T-cell (primary cell): ENCODE results near the gene HSF2BP. TPM values are rescaled to one million over a fixed set of nuclear protein-coding genes. Genes with fewer than 3 reads are reported as not detected.
A peak's percentile ranks its signal among the peaks of the same experiment; 100 is the strongest.
"Not testable (repeated sequence)": the region's sequence is repeated elsewhere in the genome, so short reads cannot be mapped to it uniquely, and the experiment has no call there.

Experiments
- ATAC-seq, 4 experiments: fragments of 200-7000 bp in 3 of 4; fragments of 150-1000 bp in 1 of 4; cut with Tn5 transposase; replicated peaks in 1 of 4; 1 replicate in 3 of 4; 2 replicates in 1 of 4; pipeline ENCODE4 v1.10.0; 2021; ENCODE audit warnings: moderate library complexity in 3 of 4, mild to moderate bottlenecking in 2 of 4, moderate number of reproducible peaks in 1 of 4
- CTCF ChIA-PET, 2 donors: fragments of 300-600 bp; sonication (Branson Sonifier 250); formaldehyde crosslinking; loops; one replicate each; lab custom pipeline; 2022; ENCODE audit warnings: antibody characterized with exemption in 2 of 2; lab: Charles Lee
- POLR2A ChIA-PET, 2 donors: fragments of 300-600 bp; sonication (Branson Sonifier 250); formaldehyde crosslinking; loops; one replicate each; lab custom pipeline; 2022; ENCODE audit warnings: antibody characterized with exemption in 2 of 2; lab: Charles Lee
- DNase-seq, 35 experiments: peaks; one replicate each; pipeline versions ENCODE4 v3.0.0 to v3.0.0-alpha.2; 2013 to 2023
- H3K27ac ChIP-seq: one replicate; pipeline ENCODE4 v1.5.1; 2013; ENCODE audit warnings: low read length
- H3K27me3 ChIP-seq, 2 experiments: replicated peaks in 1 of 2; 1 replicate in 1 of 2; 2 replicates in 1 of 2; pipeline versions ENCODE4 v1.6.1 to v1.7.0; 2013; ENCODE audit warnings: low read length in 1 of 2, mixed read lengths in 1 of 2; ENCODE audit not compliant: control insufficient read depth in 2 of 2, insufficient read depth in 2 of 2; ENCODE audit errors: extremely low read depth in 1 of 2
- H3K36me3 ChIP-seq, 2 donors: 1 replicate in 1 of 2; 2 replicates in 1 of 2; pipeline versions ENCODE4 v1.6.1 to v1.7.0; 2013; ENCODE audit warnings: low read length in 1 of 2; ENCODE audit not compliant: control insufficient read depth in 2 of 2, insufficient read depth in 1 of 2; ENCODE audit errors: extremely low read depth in 1 of 2
- H3K4me1 ChIP-seq, 2 experiments: 1 replicate in 1 of 2; 2 replicates in 1 of 2; pipeline versions ENCODE4 v1.6.1 to v1.7.0; 2013; ENCODE audit warnings: low read length in 2 of 2, mixed read lengths in 1 of 2; ENCODE audit not compliant: insufficient read depth in 2 of 2, control insufficient read depth in 1 of 2; ENCODE audit errors: extremely low read depth in 1 of 2
- H3K4me3 ChIP-seq, 2 donors: 1 replicate in 1 of 2; 2 replicates in 1 of 2; pipeline versions ENCODE4 v1.5.1 to v1.7.0; 2013; ENCODE audit warnings: mild to moderate bottlenecking in 2 of 2, low read length in 1 of 2, moderate library complexity in 1 of 2; ENCODE audit not compliant: control insufficient read depth in 1 of 2; ENCODE audit errors: extremely low read depth in 1 of 2
- H3K9me3 ChIP-seq: 2 replicates; pipeline ENCODE4 v1.7.0; 2013
- H3K27ac Mint-ChIP-seq, 2 donors: one replicate each; pipeline ENCODE4 v1.8.0; 2020 to 2021; ENCODE audit warnings: mild to moderate bottlenecking in 2 of 2, mixed read lengths in 2 of 2
- H3K27me3 Mint-ChIP-seq, 2 donors: one replicate each; pipeline ENCODE4 v1.8.0; 2021 to 2022; ENCODE audit warnings: mixed read lengths in 2 of 2
- H3K36me3 Mint-ChIP-seq: one replicate; pipeline ENCODE4 v1.8.0; 2021; ENCODE audit warnings: mixed read lengths
- H3K4me1 Mint-ChIP-seq, 3 donors: one replicate each; pipeline ENCODE4 v1.8.0; 2020 to 2022; ENCODE audit warnings: mixed read lengths in 3 of 3, mild to moderate bottlenecking in 1 of 3
- H3K4me3 Mint-ChIP-seq, 3 donors: one replicate each; pipeline ENCODE4 v1.8.0; 2020 to 2022; ENCODE audit warnings: mild to moderate bottlenecking in 3 of 3, mixed read lengths in 3 of 3, moderate library complexity in 3 of 3
- H3K9me3 Mint-ChIP-seq, 3 donors: one replicate each; pipeline ENCODE4 v1.8.0; 2020 to 2022; ENCODE audit warnings: mixed read lengths in 3 of 3
- WGBS: methylation state at CpG from one replicate; pipeline ENCODE4 v1.1.5; 2013; ENCODE audit warnings: missing lambda C conversion rate; ENCODE audit not compliant: insufficient coverage; 5-methylcytosine and 5-hydroxymethylcytosine counted together
- total RNA-seq, 35 experiments: library from RNA in 6 of 35; stranded (reverse) in 6 of 35; fragments of 120-200 nt in 1 of 35; gene quantifications; one replicate each; pipeline versions ENCODE4 v1.2.1 to v1.2.4 and lab custom pipeline; 2013 to 2026

The HSF2BP gene
- total RNA-seq, 5 donors from 2014 or later (not counting 1 experiment from before 2014, with no cell fraction given), result 0.60 to 2.2 (median 0.80) TPM

GRCh38 chr21:43701936-43702784 is 42.9 kb upstream of the HSF2BP start:
- no peaks in the 10 kb centered on the region for H3K9me3 ChIP-seq
- POLR2A ChIA-PET, result interaction anchor here in 1 of 2 donors (0.6 kb wide), 1 partner anchor 378 kb away, joined by 3 read pairs; no protein-coding TSS in a partner anchor

DNA sequence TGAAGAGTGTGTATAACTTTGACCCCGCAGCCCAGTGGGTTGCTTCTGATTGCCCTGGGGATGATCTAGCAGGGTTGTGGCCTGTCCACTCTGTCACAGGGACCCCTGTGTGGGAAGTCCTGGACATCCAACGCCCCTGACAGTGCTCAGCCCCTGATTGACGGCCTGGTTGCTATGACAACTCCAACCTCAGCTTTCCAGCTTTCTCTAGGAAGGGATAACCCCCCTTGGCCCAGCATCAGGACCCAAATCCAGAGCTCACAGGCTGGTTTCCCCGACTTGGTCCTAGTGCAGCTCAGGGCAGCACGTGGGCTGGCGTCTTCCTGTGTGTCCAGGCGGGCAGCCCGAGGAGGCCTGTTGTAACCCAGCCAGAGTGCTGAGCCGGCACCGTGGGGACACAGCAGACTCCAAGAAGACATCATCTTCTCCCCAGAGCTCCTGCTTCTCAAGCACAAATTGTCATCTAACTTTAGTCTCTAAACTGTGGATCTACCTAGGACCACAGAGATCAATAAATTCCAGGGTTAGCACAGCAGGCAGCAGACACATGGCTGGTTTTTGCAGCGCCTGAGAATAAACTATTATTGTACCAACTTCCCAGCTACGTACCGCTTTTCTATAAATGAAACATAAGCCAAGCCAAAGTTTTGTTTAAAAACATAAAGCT is 40.8 kb upstream of the HSF2BP start:
- Mint-ChIP-seq H3K4me1 (peaks cover 14 to 17% (median 15%) of the 10 kb centered on the region in 3 donors), H3K9me3 (peaks cover 0 to 3% (median 3%) of the 10 kb centered on the region in 3 donors), H3K4me3 (no peak overlapping the region), H3K27ac (no peak overlapping the region), H3K27me3 (peaks cover 0 to 4% of the 10 kb centered on the region in 2 donors), H3K36me3 (peaks cover 20% of the 10 kb centered on the region)
- WGBS, result 75% methylated on average over 10 of the region's 13 CpGs
- Histone ChIP-seq H3K27me3 (peaks cover 0 to 28% of the 10 kb centered on the region in 2 experiments), H3K36me3 (peaks cover 0 to 11% of the 10 kb centered on the region in 2 donors), H3K4me3 (no peak overlapping the region), H3K27ac (no peak overlapping the region), H3K4me1 (peaks cover 0 to 23% of the 10 kb centered on the region in 2 experiments), H3K9me3 (no peaks in the 10 kb centered on the region)
- ATAC-seq (no peak), DNase-seq (no peak)
- ChIA-PET CTCF (no interaction called here), POLR2A (interaction anchor here in 1 of 2 donors (0.7 kb wide), 1 partner anchor 38 kb away, joined by 5 read pairs; no protein-coding TSS in a partner anchor)

More at GRCh38 chr21:43701936-43702784, 42.9 kb upstream of the HSF2BP start:
- Mint-ChIP-seq H3K36me3 (peaks cover 9% of the 10 kb centered on the region), H3K4me3 (peak overlapping the region in 2 of 3 donors; percentile 58 to 61), H3K9me3 (peaks cover 0 to 3% (median 3%) of the 10 kb centered on the region in 3 donors), H3K27ac (no peak overlapping the region), H3K27me3 (peaks cover 0 to 4% of the 10 kb centered on the region in 2 donors), H3K4me1 (peaks cover 11 to 17% (median 14%) of the 10 kb centered on the region in 3 donors)
- Histone ChIP-seq H3K4me1 (peaks cover 0 to 32% of the 10 kb centered on the region in 2 experiments), H3K27ac (no peak overlapping the region), H3K27me3 (peaks cover 0 to 28% of the 10 kb centered on the region in 2 experiments), H3K4me3 (peak overlapping the region in 1 of 2 donors; percentile 12), H3K36me3 (no peaks in the 10 kb centered on the region)
- CTCF ChIA-PET, result no interaction called here
- no peak for DNase-seq
- 84% methylated on average over 20 of the region's 29 CpGs for WGBS
- ATAC-seq, result no peak

GRCh38 chr21:43699492-43699777 is 40.1 kb upstream of the HSF2BP start:
- H3K27ac ChIP-seq, DNase-seq, POLR2A ChIA-PET, CTCF ChIA-PET, H3K9me3 Mint-ChIP-seq, ATAC-seq, H3K9me3 ChIP-seq, H3K27ac Mint-ChIP-seq, H3K4me3 Mint-ChIP-seq, H3K4me3 ChIP-seq, H3K27me3 Mint-ChIP-seq: not testable (repeated sequence)
- H3K36me3 ChIP-seq, result peaks cover 0 to 16% of the 10 kb centered on the region in 2 donors
- H3K4me1 Mint-ChIP-seq, result peaks cover 14 to 17% (median 15%) of the 10 kb centered on the region in 3 donors
- peaks cover 23% of the 10 kb centered on the region for H3K36me3 Mint-ChIP-seq
- peaks cover 0 to 23% of the 10 kb centered on the region in 2 experiments for H3K27me3 ChIP-seq
- WGBS, result no CpG with 5 or more reads among the region's 5 CpGs
- peaks cover 0 to 23% of the 10 kb centered on the region in 2 experiments for H3K4me1 ChIP-seq

DNA sequence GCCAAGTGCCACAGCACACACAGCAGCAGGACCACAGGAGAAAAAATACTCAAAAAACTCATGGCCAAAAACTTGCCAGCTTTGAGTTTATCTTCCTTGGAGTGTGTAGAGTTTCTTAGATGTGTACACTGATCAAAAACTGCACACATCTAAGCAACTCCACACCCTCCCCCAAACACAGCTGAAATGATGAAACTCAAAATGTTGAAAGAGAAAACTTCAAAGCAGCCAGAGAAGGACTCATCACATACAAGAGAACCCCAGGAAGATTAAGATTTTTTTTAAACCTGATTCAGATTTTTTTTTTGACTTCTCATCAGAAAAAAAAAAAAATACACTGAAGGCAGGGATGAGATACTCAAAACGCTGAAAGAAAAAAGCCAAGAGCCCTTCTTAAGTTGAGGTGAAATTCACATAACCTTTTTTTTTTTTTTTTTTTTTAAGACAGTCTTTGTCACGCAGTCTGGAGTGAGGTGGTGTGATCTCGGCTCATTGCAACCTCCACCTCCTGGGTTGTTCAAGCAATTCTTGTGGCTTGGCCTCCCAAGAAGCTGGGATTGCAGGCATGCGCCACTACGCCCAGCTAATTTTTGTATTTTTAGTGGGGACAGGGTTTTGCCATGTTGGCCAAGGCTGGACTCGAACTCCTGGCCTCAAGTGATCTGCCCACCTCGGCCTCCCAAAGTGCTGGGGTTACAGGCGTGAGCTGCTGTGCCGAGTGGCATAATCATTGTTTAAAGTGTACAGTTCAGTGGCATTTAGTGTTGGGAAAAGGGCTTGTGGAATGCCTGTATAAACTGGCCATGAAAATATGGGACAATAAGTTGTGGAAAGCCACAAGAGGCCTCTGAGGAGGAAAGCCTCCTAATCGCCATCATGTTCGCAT is 38.7 kb upstream of the HSF2BP start:
- peak in 3 of 4 experiments; percentile 43 to 83 (median 56) for ATAC-seq
- peak overlapping the region; percentile 4 to 32 for H3K27ac Mint-ChIP-seq
- POLR2A ChIA-PET, result no interaction called here

GRCh38 chr21:43696214-43696613 is 36.9 kb upstream of the HSF2BP start:
- WGBS, result 99% methylated on average over 13 of the region's 17 CpGs
- POLR2A ChIA-PET, result no interaction called here

More for the DNA sequence above, 38.7 kb upstream of the HSF2BP start:
- H3K4me1 ChIP-seq, result peaks cover 0 to 17% of the 10 kb centered on the region in 2 experiments
- peaks cover 9 to 30% of the 10 kb centered on the region in 2 donors for H3K36me3 ChIP-seq
- no peaks in the 10 kb centered on the region for H3K9me3 ChIP-seq
- H3K27me3 ChIP-seq, result peaks cover 0 to 13% of the 10 kb centered on the region in 2 experiments
- CTCF ChIA-PET, result interaction anchor here in 1 of 2 donors (0.5 kb wide), 1 partner anchor 19 kb away, joined by 3 read pairs; no protein-coding TSS in a partner anchor
- peak in 1 of 35 experiments; percentile 34 for DNase-seq
- WGBS, result 82% methylated on average over 6 of the region's 11 CpGs
- Mint-ChIP-seq H3K4me3 (no peak overlapping the region), H3K36me3 (peaks cover 33% of the 10 kb centered on the region), H3K9me3 (peaks cover 0 to 3% (median 3%) of the 10 kb centered on the region in 3 donors), H3K4me1 (peaks cover 13 to 14% (median 13%) of the 10 kb centered on the region in 3 donors), H3K27me3 (peaks cover 0 to 4% of the 10 kb centered on the region in 2 donors)
- no peak overlapping the region for H3K4me3 ChIP-seq
- no peak overlapping the region for H3K27ac ChIP-seq

More at GRCh38 chr21:43696214-43696613, 36.9 kb upstream of the HSF2BP start:
- H3K4me3 Mint-ChIP-seq, result no peak overlapping the region
- no peak for ATAC-seq
- H3K36me3 ChIP-seq, result peaks cover 16 to 44% of the 10 kb centered on the region in 2 donors
- no peak for DNase-seq
- no peaks in the 10 kb centered on the region for H3K27me3 ChIP-seq
- no peak overlapping the region for H3K27ac ChIP-seq
- CTCF ChIA-PET, result no interaction called here
- H3K4me1 ChIP-seq, result peaks cover 0 to 3% of the 10 kb centered on the region in 2 experiments
- peaks cover 37% of the 10 kb centered on the region for H3K36me3 Mint-ChIP-seq
- no peaks in the 10 kb centered on the region for H3K9me3 ChIP-seq
- no peaks in the 10 kb centered on the region for H3K27me3 Mint-ChIP-seq
- H3K4me1 Mint-ChIP-seq, result peaks cover 8 to 10% (median 9%) of the 10 kb centered on the region in 3 donors
- H3K4me3 ChIP-seq, result no peak overlapping the region
- H3K9me3 Mint-ChIP-seq, result peaks cover 0 to 3% (median 3%) of the 10 kb centered on the region in 3 donors
- H3K27ac Mint-ChIP-seq, result no peak overlapping the region
